Bronchial epithelial cell (primary cell): ENCODE data around the gene GFRA1. TPM values are rescaled to one million over a fixed set of nuclear protein-coding genes. Genes with fewer than 3 reads are reported as not detected.

Experiments
- DNase-seq: peaks from one replicate; pipeline ENCODE4 v3.0.0-alpha.2; 2010; ENCODE audit warnings: low read depth
- FAIRE-seq: peaks from 2 replicates; lab custom pipeline; 2011; peaks lifted over from hg19 to GRCh38; lab: Jason Lieb, UNC
- H3K27me3 ChIP-seq: 2 replicates; pipeline ENCODE4 v1.5.1; 2011; ENCODE audit warnings: low read length; ENCODE audit not compliant: control insufficient read depth, insufficient read depth
- H3K36me3 ChIP-seq: 2 replicates; pipeline ENCODE4 v1.5.1; 2011; ENCODE audit warnings: low read length; ENCODE audit not compliant: control insufficient read depth, insufficient read depth
- H3K4me3 ChIP-seq: 2 replicates; pipeline ENCODE4 v1.5.1; 2011; ENCODE audit warnings: mild to moderate bottlenecking, low read depth, low read length, control low read depth
- CTCF ChIP-seq: IDR thresholded peaks from 2 replicates; pipeline ENCODE4 v1.5.1; 2011; ENCODE audit warnings: mild to moderate bottlenecking, moderate library complexity, low read length, control low read depth, inconsistent platforms; ENCODE audit not compliant: insufficient read depth, severe bottlenecking
- total RNA-seq: library from RNA; depleted of rRNA; stranded (reverse); fragments of >200 nt; gene quantifications from 2 replicates; pipeline ENCODE4 v1.2.1, GENCODE V29; 2014

GFRA1 gene
- total RNA-seq, 1 donor from 2014 or later: under 0.01 TPM

- DNase-seq (no peak), FAIRE-seq (no peak)
- H3K36me3 ChIP-seq: no peaks in the 10 kb centered on the region
- H3K27me3 ChIP-seq: no peaks in the 10 kb centered on the region
- no peak overlapping the region for H3K4me3 ChIP-seq
- TF ChIP-seq CTCF: no peak
Measured at GRCh38 chr10:116083226-116083762, 189.7 kb downstream of the GFRA1 start.

GRCh38 chr10:116082762-116083161 lies 190.2 kb downstream of the GFRA1 start:
- no peak for TF ChIP-seq CTCF
- Histone ChIP-seq H3K36me3 (no peaks in the 10 kb centered on the region), H3K27me3 (no peaks in the 10 kb centered on the region), H3K4me3 (no peak overlapping the region)
- DNase-seq: no peak
- no peak for FAIRE-seq

- no peak for FAIRE-seq
- no peak for DNase-seq
- no peak for TF ChIP-seq CTCF
- Histone ChIP-seq H3K36me3 (no peaks in the 10 kb centered on the region), H3K27me3 (no peaks in the 10 kb centered on the region), H3K4me3 (no peak overlapping the region)
Measured at GRCh38 chr10:116082206-116082605, 190.8 kb downstream of the GFRA1 start.

GRCh38 chr10:116080553-116080952 lies 192.5 kb downstream of the GFRA1 start:
- FAIRE-seq (no peak), DNase-seq (no peak)
- H3K4me3 ChIP-seq: no peak overlapping the region
- no peaks in the 10 kb centered on the region for H3K36me3 ChIP-seq
- H3K27me3 ChIP-seq: no peaks in the 10 kb centered on the region
- no peak for TF ChIP-seq CTCF

- Histone ChIP-seq H3K27me3 (no peaks in the 10 kb centered on the region), H3K4me3 (no peak overlapping the region), H3K36me3 (no peaks in the 10 kb centered on the region)
- FAIRE-seq: no peak
- DNase-seq: no peak
- no peak for TF ChIP-seq CTCF
Measured at GRCh38 chr10:116079355-116079754, 193.7 kb downstream of the GFRA1 start.

GRCh38 chr10:116076621-116077020 lies 196.4 kb downstream of the GFRA1 start:
- Histone ChIP-seq H3K36me3 (no peaks in the 10 kb centered on the region), H3K4me3 (no peak overlapping the region), H3K27me3 (no peaks in the 10 kb centered on the region)
- no peak for TF ChIP-seq CTCF
- FAIRE-seq (no peak), DNase-seq (no peak)
